WTC11 (cell line): ENCODE data around the gene RSPH1. TPM values are rescaled to one million over a fixed set of nuclear protein-coding genes. Genes with fewer than 3 reads are reported as not detected.

Source experiments
- ATAC-seq: fragments of 200-7000 bp; cut with Tn5 transposase; 2 replicates; pipeline ENCODE4 v1.10.0; 2021; ENCODE audit warnings: mild to moderate bottlenecking, moderate library complexity
- CTCF ChIA-PET: fragments of 300-600 bp; sonication (Branson Sonifier 250); formaldehyde crosslinking; loops from one replicate; lab custom pipeline; 2021; ENCODE audit warnings: antibody characterized with exemption; lab: Charles Lee
- POLR2A ChIA-PET: fragments of 350-600 bp; sonication (Branson Sonifier 250); formaldehyde crosslinking; loops from one replicate; lab custom pipeline; 2021; ENCODE audit warnings: antibody characterized with exemption; lab: Charles Lee
- DNase-seq: peaks from one replicate; pipeline ENCODE4 v3.0.0; 2021; ENCODE audit warnings: low spot score
- H3K27ac Mint-ChIP-seq: 2 replicates; pipeline ENCODE4 v1.8.0; 2021; ENCODE audit warnings: mixed read lengths
- H3K27me3 Mint-ChIP-seq: 2 replicates; pipeline ENCODE4 v1.8.0; 2021; ENCODE audit warnings: low read depth, mild to moderate bottlenecking, moderate library complexity, mixed read lengths
- H3K36me3 Mint-ChIP-seq: 2 replicates; pipeline ENCODE4 v1.8.0; 2021; ENCODE audit warnings: mixed read lengths
- H3K4me1 Mint-ChIP-seq: 2 replicates; pipeline ENCODE4 v1.8.0; 2022; ENCODE audit warnings: mixed read lengths
- H3K4me3 Mint-ChIP-seq: 2 replicates; pipeline ENCODE4 v1.8.0; 2021; ENCODE audit warnings: mild to moderate bottlenecking, moderate library complexity, mixed read lengths
- H3K9me3 Mint-ChIP-seq: 2 replicates; pipeline ENCODE4 v1.8.0; 2021; ENCODE audit warnings: mixed read lengths
- ATF3 ChIP-seq: sonication (generic); formaldehyde crosslinking; conservative IDR thresholded peaks from 2 replicates; pipeline ENCODE4 v1.8.1; 2022; ENCODE audit warnings: mild to moderate bottlenecking, missing genetic modification reagents
- ATF6 ChIP-seq: sonication (generic); formaldehyde crosslinking; IDR thresholded peaks from 2 replicates; pipeline ENCODE4 v1.8.1; 2023; ENCODE audit warnings: mild to moderate bottlenecking, missing genetic modification reagents
- CBFB ChIP-seq: sonication (generic); formaldehyde crosslinking; IDR thresholded peaks from 2 replicates; pipeline ENCODE4 v1.8.1; 2022; ENCODE audit warnings: mild to moderate bottlenecking, low read depth, missing genetic modification reagents
- CREM ChIP-seq: sonication (generic); formaldehyde crosslinking; IDR thresholded peaks from 2 replicates; pipeline ENCODE4 v1.8.1; 2022; ENCODE audit warnings: mild to moderate bottlenecking, missing genetic modification reagents, moderate library complexity
- FOXK1 ChIP-seq: sonication (generic); formaldehyde crosslinking; IDR thresholded peaks from 2 replicates; pipeline ENCODE4 v1.8.0; 2022; ENCODE audit warnings: mild to moderate bottlenecking, moderate library complexity, missing genetic modification reagents
- FOXP1 ChIP-seq: sonication (generic); formaldehyde crosslinking; IDR thresholded peaks from 2 replicates; pipeline ENCODE4 v1.8.0; 2022; ENCODE audit warnings: missing genetic modification reagents, mild to moderate bottlenecking, moderate library complexity, borderline replicate concordance
- GTF2I ChIP-seq: fragments of 250-450 bp; sonication (Bioruptor Pico); conservative IDR thresholded peaks from 2 replicates; pipeline ENCODE4 v1.4.0; 2021; ENCODE audit warnings: mild to moderate bottlenecking
- HMGA2 ChIP-seq: fragments of 250-450 bp; sonication (Bioruptor Pico); IDR thresholded peaks from 2 replicates; pipeline ENCODE4 v1.4.0; 2021; ENCODE audit warnings: mild to moderate bottlenecking, moderate library complexity
- IRF2 ChIP-seq: sonication (generic); formaldehyde crosslinking; IDR thresholded peaks from 2 replicates; pipeline ENCODE4 v1.8.0; 2022; ENCODE audit warnings: low read depth, missing genetic modification reagents, borderline replicate concordance
- NFATC4 ChIP-seq: fragments of 250-450 bp; sonication (Bioruptor Pico); IDR thresholded peaks from 2 replicates; pipeline ENCODE4 v1.9.0; 2021; ENCODE audit warnings: mild to moderate bottlenecking
- NR1H2 ChIP-seq: sonication (generic); formaldehyde crosslinking; IDR thresholded peaks from 2 replicates; pipeline ENCODE4 v1.9.0; 2021; ENCODE audit warnings: mild to moderate bottlenecking, moderate library complexity, missing genetic modification reagents
- SMAD3 ChIP-seq: sonication (generic); formaldehyde crosslinking; IDR thresholded peaks from 2 replicates; pipeline ENCODE4 v1.8.0; 2022; ENCODE audit warnings: missing genetic modification reagents, mild to moderate bottlenecking, borderline replicate concordance
- SMAD4 ChIP-seq: sonication (generic); formaldehyde crosslinking; IDR thresholded peaks from 2 replicates; pipeline ENCODE4 v1.8.0; 2022; ENCODE audit warnings: mild to moderate bottlenecking, missing genetic modification reagents
- SP1 ChIP-seq: sonication (generic); formaldehyde crosslinking; conservative IDR thresholded peaks from 2 replicates; pipeline ENCODE4 v1.8.1; 2022; ENCODE audit warnings: missing genetic modification reagents
- TEAD1 ChIP-seq: sonication (generic); formaldehyde crosslinking; IDR thresholded peaks from 2 replicates; pipeline ENCODE4 v1.8.0; 2022; ENCODE audit warnings: mild to moderate bottlenecking, missing genetic modification reagents
- ZBTB21 ChIP-seq: sonication (generic); formaldehyde crosslinking; IDR thresholded peaks from 2 replicates; pipeline ENCODE4 v1.8.1; 2023; ENCODE audit warnings: mild to moderate bottlenecking, missing genetic modification reagents, borderline replicate concordance
- ZNF281 ChIP-seq: sonication (generic); formaldehyde crosslinking; IDR thresholded peaks from 2 replicates; pipeline ENCODE4 v1.8.0; 2023; ENCODE audit warnings: mild to moderate bottlenecking, missing genetic modification reagents
- ZNF317 ChIP-seq: sonication (generic); formaldehyde crosslinking; IDR thresholded peaks from 2 replicates; pipeline ENCODE4 v1.8.1; 2023; ENCODE audit warnings: low read depth, mild to moderate bottlenecking, moderate library complexity, missing genetic modification reagents, borderline replicate concordance
- ZNF416 ChIP-seq: fragments of 250-450 bp; sonication (Bioruptor Pico); IDR thresholded peaks from 2 replicates; pipeline ENCODE4 v1.9.0; 2021; ENCODE audit warnings: mild to moderate bottlenecking, inconsistent platforms
- total RNA-seq: library from RNA; stranded (reverse); gene quantifications from 3 replicates; pipeline ENCODE4 v1.2.3, GENCODE V29; 2021
- TF ChIP-seq, protein P1 (sequence below): fragments of 250-450 bp; sonication (Bioruptor Pico); IDR thresholded peaks from 2 replicates; pipeline ENCODE4 v1.9.0; 2021; ENCODE audit warnings: mild to moderate bottlenecking
- TF ChIP-seq, protein P2 (sequence below): fragments of 250-450 bp; sonication (Bioruptor Pico); IDR thresholded peaks from 2 replicates; pipeline ENCODE4 v1.9.0; 2021; ENCODE audit warnings: mild to moderate bottlenecking
- TF ChIP-seq, protein P3 (sequence below): fragments of 250-450 bp; sonication (Bioruptor Pico); IDR thresholded peaks from 2 replicates; pipeline ENCODE4 v1.9.0; 2021; ENCODE audit warnings: moderate library complexity, mild to moderate bottlenecking, inconsistent platforms, borderline replicate concordance

The RSPH1 gene
- total RNA-seq, 1 experiment from 2014 or later: 0.11 TPM

- TF ChIP-seq CBFB (CRISPR knock-in tag): no peak
- no peak for TF ChIP-seq ATF3 (CRISPR knock-in tag)
- TF ChIP-seq NR1H2 (CRISPR knock-in tag): no peak
- TF ChIP-seq, protein P1, sequence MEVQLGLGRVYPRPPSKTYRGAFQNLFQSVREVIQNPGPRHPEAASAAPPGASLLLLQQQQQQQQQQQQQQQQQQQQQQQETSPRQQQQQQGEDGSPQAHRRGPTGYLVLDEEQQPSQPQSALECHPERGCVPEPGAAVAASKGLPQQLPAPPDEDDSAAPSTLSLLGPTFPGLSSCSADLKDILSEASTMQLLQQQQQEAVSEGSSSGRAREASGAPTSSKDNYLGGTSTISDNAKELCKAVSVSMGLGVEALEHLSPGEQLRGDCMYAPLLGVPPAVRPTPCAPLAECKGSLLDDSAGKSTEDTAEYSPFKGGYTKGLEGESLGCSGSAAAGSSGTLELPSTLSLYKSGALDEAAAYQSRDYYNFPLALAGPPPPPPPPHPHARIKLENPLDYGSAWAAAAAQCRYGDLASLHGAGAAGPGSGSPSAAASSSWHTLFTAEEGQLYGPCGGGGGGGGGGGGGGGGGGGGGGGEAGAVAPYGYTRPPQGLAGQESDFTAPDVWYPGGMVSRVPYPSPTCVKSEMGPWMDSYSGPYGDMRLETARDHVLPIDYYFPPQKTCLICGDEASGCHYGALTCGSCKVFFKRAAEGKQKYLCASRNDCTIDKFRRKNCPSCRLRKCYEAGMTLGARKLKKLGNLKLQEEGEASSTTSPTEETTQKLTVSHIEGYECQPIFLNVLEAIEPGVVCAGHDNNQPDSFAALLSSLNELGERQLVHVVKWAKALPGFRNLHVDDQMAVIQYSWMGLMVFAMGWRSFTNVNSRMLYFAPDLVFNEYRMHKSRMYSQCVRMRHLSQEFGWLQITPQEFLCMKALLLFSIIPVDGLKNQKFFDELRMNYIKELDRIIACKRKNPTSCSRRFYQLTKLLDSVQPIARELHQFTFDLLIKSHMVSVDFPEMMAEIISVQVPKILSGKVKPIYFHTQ (CRISPR knock-in tag): no peak
- TF ChIP-seq ZNF416 (CRISPR knock-in tag): no peak
- no peak for TF ChIP-seq FOXP1 (CRISPR knock-in tag)
- no peak for TF ChIP-seq NFATC4 (CRISPR knock-in tag)
- no peak for TF ChIP-seq FOXK1
- TF ChIP-seq, protein P2, sequence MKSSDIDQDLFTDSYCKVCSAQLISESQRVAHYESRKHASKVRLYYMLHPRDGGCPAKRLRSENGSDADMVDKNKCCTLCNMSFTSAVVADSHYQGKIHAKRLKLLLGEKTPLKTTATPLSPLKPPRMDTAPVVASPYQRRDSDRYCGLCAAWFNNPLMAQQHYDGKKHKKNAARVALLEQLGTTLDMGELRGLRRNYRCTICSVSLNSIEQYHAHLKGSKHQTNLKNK (CRISPR knock-in tag): no peak
- TF ChIP-seq, all 79 proteins: peak for 0
Measured at GRCh38 chr21:42527127-42527488, 31.1 kb upstream of the RSPH1 start (continued).

GRCh38 chr21:42526379-42526727, 30.3 kb upstream of the RSPH1 start:
- Mint-ChIP-seq H3K27ac (peak overlapping the region; percentile 7; the same call in 1 of the 2 replicates), H3K4me1 (peaks cover 49% of the 10 kb centered on the region)

More at GRCh38 chr21:42526379-42526727, 30.3 kb upstream of the RSPH1 start:
- ChIA-PET POLR2A (no interaction called here), CTCF (interaction anchor here (0.9 kb wide), 1 partner anchor 67 kb away, joined by 3 read pairs; no protein-coding TSS in a partner anchor)
- Mint-ChIP-seq H3K27me3 (no peaks in the 10 kb centered on the region), H3K9me3 (no peaks in the 10 kb centered on the region), H3K36me3 (peaks cover 23% of the 10 kb centered on the region), H3K4me3 (no peak overlapping the region)
- DNase-seq (no peak), ATAC-seq (no peak)
- TF ChIP-seq TEAD1 (CRISPR knock-in tag) (no peak), SMAD4 (CRISPR knock-in tag) (no peak), CREM (no peak), IRF2 (CRISPR knock-in tag) (no peak), HMGA2 (CRISPR knock-in tag) (no peak), SMAD3 (no peak), GTF2I (no peak), ATF6 (CRISPR knock-in tag) (no peak), ZNF281 (no peak), ZBTB21 (no peak), SP1 (CRISPR knock-in tag) (no peak), ZNF317 (CRISPR knock-in tag) (no peak)
- TF ChIP-seq, protein P3, sequence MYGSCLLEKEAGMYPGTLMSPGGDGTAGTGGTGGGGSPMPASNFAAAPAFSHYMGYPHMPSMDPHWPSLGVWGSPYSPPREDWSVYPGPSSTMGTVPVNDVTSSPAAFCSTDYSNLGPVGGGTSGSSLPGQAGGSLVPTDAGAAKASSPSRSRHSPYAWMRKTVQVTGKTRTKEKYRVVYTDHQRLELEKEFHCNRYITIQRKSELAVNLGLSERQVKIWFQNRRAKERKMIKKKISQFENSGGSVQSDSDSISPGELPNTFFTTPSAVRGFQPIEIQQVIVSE (CRISPR knock-in tag): no peak
